Heart left ventricle (tissue), 16 donors: ENCODE results near the gene C16orf96. TPM values are rescaled to one million over a fixed set of nuclear protein-coding genes. Genes with fewer than 3 reads are reported as not detected.

Experiments used
- ATAC-seq, 4 donors: fragments of 200-7000 bp; cut with Tn5 transposase; one replicate each; pipeline ENCODE4 v1.9.1; 2020 to 2022; ENCODE audit warnings: moderate library complexity in 4 of 4, mild to moderate bottlenecking in 3 of 4, moderate number of reproducible peaks in 1 of 4
- DNase-seq, 5 donors: peaks; one replicate each; pipeline ENCODE4 v3.0.0-alpha.2; 2020
- H3K27ac ChIP-seq, 12 donors: fragments of 200-600 bp; sonication (generic) in 4 of 12; one replicate each; pipeline versions ENCODE4 v1.5.0 to v1.8.0; 2016 to 2022; ENCODE audit warnings: mild to moderate bottlenecking in 2 of 12
- H3K27me3 ChIP-seq, 9 donors: fragments of 200-600 bp; sonication (generic) in 2 of 9; one replicate each; pipeline versions ENCODE4 v1.5.1 to v1.8.0; 2016 to 2022; ENCODE audit warnings: mild to moderate bottlenecking in 3 of 9
- H3K36me3 ChIP-seq, 9 donors: fragments of 200-600 bp; sonication (generic) in 2 of 9; one replicate each; pipeline versions ENCODE4 v1.5.0 to v1.8.0; 2018 to 2022; ENCODE audit warnings: mild to moderate bottlenecking in 2 of 9
- H3K4me1 ChIP-seq, 12 donors: fragments of 200-600 bp; sonication (generic) in 4 of 12; one replicate each; pipeline versions ENCODE4 v1.5.0 to v1.8.0; 2016 to 2022; ENCODE audit warnings: mild to moderate bottlenecking in 3 of 12
- H3K4me3 ChIP-seq, 12 donors: fragments of 200-600 bp; sonication (generic) in 4 of 12; one replicate each; pipeline versions ENCODE4 v1.5.0 to v1.8.0; 2017 to 2022; ENCODE audit warnings: mild to moderate bottlenecking in 9 of 12, moderate library complexity in 4 of 12
- H3K9me3 ChIP-seq, 12 donors: fragments of 200-600 bp; sonication (generic) in 4 of 12; one replicate each; pipeline versions ENCODE4 v1.5.0 to v1.8.0; 2016 to 2022; ENCODE audit warnings: mild to moderate bottlenecking in 1 of 12
- CTCF ChIP-seq, 12 donors: fragments of 200-600 bp; sonication (generic) in 4 of 12; IDR thresholded peaks; one replicate each; pipeline versions ENCODE4 v1.5.0 to v1.8.0; 2018 to 2022; ENCODE audit warnings: antibody characterized with exemption in 12 of 12, mild to moderate bottlenecking in 5 of 12
- POLR2A ChIP-seq, 2 donors: fragments of 450-650 bp; IDR thresholded peaks; one replicate each; pipeline ENCODE4 v1.6.1; 2017; ENCODE audit warnings: antibody characterized with exemption in 2 of 2, mild to moderate bottlenecking in 2 of 2, moderate library complexity in 2 of 2
- WGBS, 4 donors: extraction: QIAGEN DNeasy Blood & Tissue Kit in 2 of 4; methylation state at CpG; one replicate each; pipeline versions ENCODE4 v1.1.5 to v1.1.7; 2013 to 2018; 5-methylcytosine and 5-hydroxymethylcytosine counted together
- intact Hi-C, 10 donors: fragments of 100-400 bp; cut with DNase I; formaldehyde crosslinking; loops; one replicate each; pipeline versions ENCODE4 v1.11.1 to v1.14.2; 2022
- polyA plus RNA-seq, 2 donors: library from polyadenylated mRNA; stranded (reverse); fragments of 200-250 nt; gene quantifications; one replicate each; pipeline ENCODE4 v1.2.3, GENCODE V29; 2013
- total RNA-seq, 9 donors: library from RNA; depleted of rRNA in 2 of 9; stranded (reverse); fragments of >200 nt in 2 of 9; fragmentation: NEBNext Ultra II Directional in 3 of 9; extraction: Animal tissue kit (Norgen Biotek cat#: 25700) in 3 of 9; gene quantifications; one replicate each; pipeline versions ENCODE4 v1.1.0 to v1.2.4, GENCODE V29; 2016 to 2023
- donor health status: ischemic (EF 13 %, LVEDD 7.1; RV severe dilation, severe dysfunction).
- donor health status: healthy with polysubstance abuse.
- donor health status: DM: no; HTN: yes; CAD: no.
- donor health status: DM: no; HTN: no; CAD: no.
- donor health status: ischemic (EF 25% LVEDD 6.9; RV normal size, moderate dysfunction).
- donor health status: ischemic (EF 25% LVEDD 5.7; RV mildly dilated, moderate dysfunction).
- donor health status: healthy.
- donor health status: DM: yes; HTN: yes; CAD: no.
- donor health status: ischemic (EF 35%, LVEDD 5.7; RV mildly dilated, moderate dysfunction).
- donor health status: nonischemic (EF 11% LVEDD 7.7; RV severe dilation, severe dysfunction).
- donor health status: DM: yes; HTN: yes; CAD: no.
- donor health status: PGD.
- donor health status: ischemic (EF 29% LVEDD 5.4; RV normal size, mild dysfunction).
- donor health status: nonischemic (EF 23%, LVEDD 6.1; RV moderate dilation, normal function).

C16orf96 gene
- total and polyA plus RNA-seq, 11 donors: 0.01 to 0.19 (median 0.13) TPM; not detected in 2

- no peak for ATAC-seq
- intact Hi-C loops: loop anchor here in 3 of 10 donors (5.0 kb wide), 4 partner anchors 32 to 112 kb away; partner anchors contain the start of genes DNAJA3 (in 1 of the 3) and HMOX2 (in 1 of the 3)
- TF ChIP-seq CTCF (IDR thresholded peaks at IDR 0.05) (no peak), POLR2A (IDR thresholded peaks at IDR 0.05) (no peak)
- peaks cover 0 to 17% (median 8%) of the 10 kb centered on the region in 12 donors for H3K9me3 ChIP-seq
- H3K4me1 ChIP-seq: peaks cover 0 to 29% (median 11%) of the 10 kb centered on the region in 12 donors
- no peak overlapping the region for H3K27ac ChIP-seq
- no peak for DNase-seq
- H3K4me3 ChIP-seq: no peak overlapping the region
- WGBS, 4 donors: 94 to 97% (median 97%) methylated on average over 2 of the region's 2 CpGs
- no peaks in the 10 kb centered on the region for H3K27me3 ChIP-seq
- no peaks in the 10 kb centered on the region for H3K36me3 ChIP-seq
These were observed 16.3 kb upstream of the C16orf96 start for GRCh38 chr16:4539716-4540284.

- Histone ChIP-seq H3K27ac (no peak overlapping the region), H3K4me1 (no peaks in the 10 kb centered on the region), H3K27me3 (no peaks in the 10 kb centered on the region), H3K4me3 (no peak overlapping the region), H3K9me3 (peaks cover 0 to 9% (median 5%) of the 10 kb centered on the region in 12 donors), H3K36me3 (no peaks in the 10 kb centered on the region)
- intact Hi-C loops: loop anchor here in 1 of 10 donors (5.0 kb wide), 1 partner anchor 37 kb away; no protein-coding TSS in a partner anchor
- DNase-seq (peak in 1 of 5 donors; percentile 9), ATAC-seq (no peak)
- no peak for TF ChIP-seq POLR2A (IDR thresholded peaks at IDR 0.05)
- no peak for TF ChIP-seq CTCF (IDR thresholded peaks at IDR 0.05)
- WGBS, 4 donors: 74 to 82% (median 77%) methylated on average over 8 of the region's 8 CpGs
These were observed 11.7 kb upstream of the C16orf96 start for GRCh38 chr16:4544473-4544872.

GRCh38 chr16:4548124-4548523 is 8.0 kb upstream of the C16orf96 start:
- WGBS, 4 donors: 75 to 87% (median 81%) methylated on average over 13 of the region's 13 CpGs

More at GRCh38 chr16:4548124-4548523, 8.0 kb upstream of the C16orf96 start:
- Histone ChIP-seq H3K4me3 (no peak overlapping the region), H3K36me3 (no peaks in the 10 kb centered on the region), H3K9me3 (no peaks in the 10 kb centered on the region), H3K4me1 (no peaks in the 10 kb centered on the region), H3K27me3 (no peaks in the 10 kb centered on the region), H3K27ac (no peak overlapping the region)
- ATAC-seq (no peak), DNase-seq (peak in 1 of 5 donors; percentile 15)
- no peak for TF ChIP-seq CTCF (IDR thresholded peaks at IDR 0.05)
- no peak for TF ChIP-seq POLR2A (IDR thresholded peaks at IDR 0.05)
- intact Hi-C loops: loop anchor here in 9 of 10 donors (1.0 to 5.0 kb wide), 6 partner anchors 29 to 42 kb away; no protein-coding TSS in a partner anchor
